ENCODE results near the gene CHPF2.

CHPF2 gene

GRCh38 chr7:151252961-151253711 is 20.9 kb downstream of the CHPF2 start:
- H3K36me3 ChIP-seq (ENCODE audit: insufficient read depth, insufficient read length, low read length): no peaks in the 10 kb centered on the region
- no peaks in the 10 kb centered on the region for H3K9me3 ChIP-seq (ENCODE audit: insufficient read depth, low read length)
- peaks cover 16% of the 10 kb centered on the region for H3K4me1 ChIP-seq (ENCODE audit: insufficient read depth, insufficient read length)
- DNase-seq (ENCODE audit: low read depth, low spot score): no peak
- TF ChIP-seq SUZ12 (IDR thresholded peaks at IDR 0.05; ENCODE audit: extremely low read depth, insufficient read depth, insufficient read length) (no peak), YY1 (IDR thresholded peaks at IDR 0.05; ENCODE audit: insufficient read depth, insufficient read length) (no peak), ZNF274 (IDR thresholded peaks at IDR 0.05; ENCODE audit: low read depth, low read length) (no peak)
- peak overlapping the region; percentile 75 for H3K9ac ChIP-seq (ENCODE audit: insufficient read length, low read depth)
- peaks cover 68% of the 10 kb centered on the region for H3K27me3 ChIP-seq (ENCODE audit: insufficient read depth, insufficient read length)
- peak overlapping the region; percentile 61 for H3K4me3 ChIP-seq (ENCODE audit: insufficient read length, low read depth)

DNA sequence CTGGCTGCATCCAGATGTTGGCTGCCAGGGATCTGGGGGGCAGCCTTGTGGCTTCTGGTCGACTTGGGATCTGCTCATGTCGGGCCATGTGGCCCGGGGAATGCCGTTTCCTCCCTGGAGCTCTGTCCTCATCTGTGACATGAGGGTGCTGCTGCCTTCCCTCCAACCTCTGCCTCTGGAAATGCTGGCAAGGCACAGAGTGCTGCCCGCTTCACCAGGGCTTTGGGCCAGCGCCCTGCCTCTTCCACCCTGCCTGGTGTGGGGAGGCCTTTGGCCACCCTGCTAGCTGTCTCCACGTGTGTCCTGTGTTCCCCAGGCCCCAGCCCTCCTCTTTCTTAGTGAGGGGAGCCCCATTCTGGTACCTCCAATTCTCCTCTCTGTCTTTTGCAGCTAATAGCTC is 22.0 kb downstream of the CHPF2 start:
- peaks cover 65% of the 10 kb centered on the region for H3K27me3 ChIP-seq (ENCODE audit: insufficient read depth, insufficient read length)
- H3K9me3 ChIP-seq (ENCODE audit: insufficient read depth, low read length): no peaks in the 10 kb centered on the region
- DNase-seq (ENCODE audit: low read depth, low spot score): no peak
- H3K9ac ChIP-seq (ENCODE audit: insufficient read length, low read depth): no peak overlapping the region
- H3K4me3 ChIP-seq (ENCODE audit: insufficient read length, low read depth): no peak overlapping the region
- H3K36me3 ChIP-seq (ENCODE audit: insufficient read depth, insufficient read length, low read length): no peaks in the 10 kb centered on the region
- peaks cover 16% of the 10 kb centered on the region for H3K4me1 ChIP-seq (ENCODE audit: insufficient read depth, insufficient read length)
- TF ChIP-seq ZNF274 (IDR thresholded peaks at IDR 0.05; ENCODE audit: low read depth, low read length): no peak
- no peak for TF ChIP-seq YY1 (IDR thresholded peaks at IDR 0.05; ENCODE audit: insufficient read depth, insufficient read length)
- TF ChIP-seq SUZ12 (IDR thresholded peaks at IDR 0.05; ENCODE audit: extremely low read depth, insufficient read depth, insufficient read length): no peak

- H3K27me3 ChIP-seq (ENCODE audit: insufficient read depth, insufficient read length): peaks cover 61% of the 10 kb centered on the region
Observed at GRCh38 chr7:151254851-151255250, 22.6 kb downstream of the CHPF2 start.

DNA sequence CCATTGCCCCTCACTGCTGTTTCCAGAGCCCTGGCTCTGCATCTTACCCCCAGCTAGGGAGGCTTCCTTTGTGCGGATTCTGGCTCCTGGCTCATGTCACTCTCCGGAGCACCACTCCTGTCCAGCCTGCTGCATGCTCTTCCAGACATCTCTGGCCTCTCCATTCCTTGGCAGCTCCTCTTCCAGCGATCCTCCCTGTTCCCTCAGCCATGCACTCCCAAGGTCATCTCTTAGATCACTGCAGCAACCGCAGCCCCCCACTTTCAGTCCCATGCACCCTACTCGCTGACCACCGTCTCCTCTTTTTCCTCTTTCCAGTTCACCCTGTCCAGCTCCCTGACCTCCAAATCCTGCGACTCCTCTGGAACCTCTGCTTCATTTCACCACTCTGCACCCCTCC is 23.1 kb downstream of the CHPF2 start:
- DNase-seq (ENCODE audit: low read depth, low spot score): no peak
- Histone ChIP-seq H3K4me3 (ENCODE audit: insufficient read length, low read depth) (no peak overlapping the region), H3K27me3 (ENCODE audit: insufficient read depth, insufficient read length) (peaks cover 56% of the 10 kb centered on the region), H3K36me3 (ENCODE audit: insufficient read depth, insufficient read length, low read length) (no peaks in the 10 kb centered on the region), H3K9ac (ENCODE audit: insufficient read length, low read depth) (no peak overlapping the region), H3K4me1 (ENCODE audit: insufficient read depth, insufficient read length) (peaks cover 12% of the 10 kb centered on the region), H3K9me3 (ENCODE audit: insufficient read depth, low read length) (no peaks in the 10 kb centered on the region)
- TF ChIP-seq SUZ12 (IDR thresholded peaks at IDR 0.05; ENCODE audit: extremely low read depth, insufficient read depth, insufficient read length) (no peak), ZNF274 (IDR thresholded peaks at IDR 0.05; ENCODE audit: low read depth, low read length) (no peak), YY1 (IDR thresholded peaks at IDR 0.05; ENCODE audit: insufficient read depth, insufficient read length) (no peak)

More at GRCh38 chr7:151254851-151255250, 22.6 kb downstream of the CHPF2 start:
- no peak for DNase-seq (ENCODE audit: low read depth, low spot score)
- TF ChIP-seq ZNF274 (IDR thresholded peaks at IDR 0.05; ENCODE audit: low read depth, low read length): no peak
- Histone ChIP-seq H3K4me1 (ENCODE audit: insufficient read depth, insufficient read length) (peaks cover 16% of the 10 kb centered on the region), H3K9me3 (ENCODE audit: insufficient read depth, low read length) (no peaks in the 10 kb centered on the region), H3K9ac (ENCODE audit: insufficient read length, low read depth) (no peak overlapping the region), H3K36me3 (ENCODE audit: insufficient read depth, insufficient read length, low read length) (no peaks in the 10 kb centered on the region), H3K4me3 (ENCODE audit: insufficient read length, low read depth) (no peak overlapping the region)

- TF ChIP-seq YY1 (IDR thresholded peaks at IDR 0.05; ENCODE audit: insufficient read depth, insufficient read length): no peak
- TF ChIP-seq ZNF274 (IDR thresholded peaks at IDR 0.05; ENCODE audit: low read depth, low read length): no peak
- no peak for TF ChIP-seq SUZ12 (IDR thresholded peaks at IDR 0.05; ENCODE audit: extremely low read depth, insufficient read depth, insufficient read length)
- Histone ChIP-seq H3K9me3 (ENCODE audit: insufficient read depth, low read length) (no peaks in the 10 kb centered on the region), H3K27me3 (ENCODE audit: insufficient read depth, insufficient read length) (peaks cover 49% of the 10 kb centered on the region), H3K36me3 (ENCODE audit: insufficient read depth, insufficient read length, low read length) (no peaks in the 10 kb centered on the region), H3K4me3 (ENCODE audit: insufficient read length, low read depth) (no peak overlapping the region), H3K9ac (ENCODE audit: insufficient read length, low read depth) (no peak overlapping the region), H3K4me1 (ENCODE audit: insufficient read depth, insufficient read length) (peaks cover 4% of the 10 kb centered on the region)
- DNase-seq (ENCODE audit: low read depth, low spot score): no peak
Observed at GRCh38 chr7:151256410-151257045, 24.2 kb downstream of the CHPF2 start.

GRCh38 chr7:151257990-151258389 is 25.7 kb downstream of the CHPF2 start:
- no peak for TF ChIP-seq YY1 (IDR thresholded peaks at IDR 0.05; ENCODE audit: insufficient read depth, insufficient read length)
- no peak for TF ChIP-seq ZNF274 (IDR thresholded peaks at IDR 0.05; ENCODE audit: low read depth, low read length)
- TF ChIP-seq SUZ12 (IDR thresholded peaks at IDR 0.05; ENCODE audit: extremely low read depth, insufficient read depth, insufficient read length): no peak
- DNase-seq (ENCODE audit: low read depth, low spot score): no peak
- H3K4me3 ChIP-seq (ENCODE audit: insufficient read length, low read depth): no peak overlapping the region
- H3K9ac ChIP-seq (ENCODE audit: insufficient read length, low read depth): no peak overlapping the region
- peaks cover 4% of the 10 kb centered on the region for H3K4me1 ChIP-seq (ENCODE audit: insufficient read depth, insufficient read length)
- peaks cover 39% of the 10 kb centered on the region for H3K27me3 ChIP-seq (ENCODE audit: insufficient read depth, insufficient read length)
- H3K36me3 ChIP-seq (ENCODE audit: insufficient read depth, insufficient read length, low read length): no peaks in the 10 kb centered on the region
- no peaks in the 10 kb centered on the region for H3K9me3 ChIP-seq (ENCODE audit: insufficient read depth, low read length)

- H3K4me1 ChIP-seq (ENCODE audit: insufficient read depth, insufficient read length): no peaks in the 10 kb centered on the region
- no peaks in the 10 kb centered on the region for H3K9me3 ChIP-seq (ENCODE audit: insufficient read depth, low read length)
- no peak for DNase-seq (ENCODE audit: low read depth, low spot score)
- H3K27me3 ChIP-seq (ENCODE audit: insufficient read depth, insufficient read length): peaks cover 15% of the 10 kb centered on the region
- no peaks in the 10 kb centered on the region for H3K36me3 ChIP-seq (ENCODE audit: insufficient read depth, insufficient read length, low read length)
- H3K9ac ChIP-seq (ENCODE audit: insufficient read length, low read depth): no peak overlapping the region
- H3K4me3 ChIP-seq (ENCODE audit: insufficient read length, low read depth): no peak overlapping the region
- TF ChIP-seq ZNF274 (IDR thresholded peaks at IDR 0.05; ENCODE audit: low read depth, low read length): no peak
- TF ChIP-seq YY1 (IDR thresholded peaks at IDR 0.05; ENCODE audit: insufficient read depth, insufficient read length): no peak
- TF ChIP-seq SUZ12 (IDR thresholded peaks at IDR 0.05; ENCODE audit: extremely low read depth, insufficient read depth, insufficient read length): no peak
Observed at GRCh38 chr7:151260471-151260870, 28.2 kb downstream of the CHPF2 start.
